ENCODE data around the gene SAMD13.

DNA sequence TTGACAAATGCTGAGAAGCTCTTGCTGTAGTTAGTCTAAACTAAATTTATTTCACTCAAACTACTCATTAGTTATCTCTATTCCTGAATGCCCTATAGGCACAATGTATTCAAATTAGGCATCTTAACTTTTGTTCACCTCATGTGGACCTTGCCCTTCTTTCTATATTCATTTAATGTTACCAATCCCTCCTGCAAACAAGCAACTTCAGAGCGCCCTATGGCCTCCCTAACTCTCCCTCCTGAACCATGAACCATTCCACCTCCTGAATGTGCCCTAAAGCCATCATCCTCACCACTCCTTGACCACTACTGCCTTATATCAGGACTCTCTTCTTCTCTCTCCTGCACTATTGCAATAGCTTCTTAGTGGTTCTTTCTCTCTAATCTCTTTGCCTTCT, 34.8 kb upstream of the SAMD13 start:
- TF ChIP-seq, protein P1, sequence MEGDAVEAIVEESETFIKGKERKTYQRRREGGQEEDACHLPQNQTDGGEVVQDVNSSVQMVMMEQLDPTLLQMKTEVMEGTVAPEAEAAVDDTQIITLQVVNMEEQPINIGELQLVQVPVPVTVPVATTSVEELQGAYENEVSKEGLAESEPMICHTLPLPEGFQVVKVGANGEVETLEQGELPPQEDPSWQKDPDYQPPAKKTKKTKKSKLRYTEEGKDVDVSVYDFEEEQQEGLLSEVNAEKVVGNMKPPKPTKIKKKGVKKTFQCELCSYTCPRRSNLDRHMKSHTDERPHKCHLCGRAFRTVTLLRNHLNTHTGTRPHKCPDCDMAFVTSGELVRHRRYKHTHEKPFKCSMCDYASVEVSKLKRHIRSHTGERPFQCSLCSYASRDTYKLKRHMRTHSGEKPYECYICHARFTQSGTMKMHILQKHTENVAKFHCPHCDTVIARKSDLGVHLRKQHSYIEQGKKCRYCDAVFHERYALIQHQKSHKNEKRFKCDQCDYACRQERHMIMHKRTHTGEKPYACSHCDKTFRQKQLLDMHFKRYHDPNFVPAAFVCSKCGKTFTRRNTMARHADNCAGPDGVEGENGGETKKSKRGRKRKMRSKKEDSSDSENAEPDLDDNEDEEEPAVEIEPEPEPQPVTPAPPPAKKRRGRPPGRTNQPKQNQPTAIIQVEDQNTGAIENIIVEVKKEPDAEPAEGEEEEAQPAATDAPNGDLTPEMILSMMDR (IDR thresholded peaks at IDR 0.05) = no peak
- TF ChIP-seq EP300 (IDR thresholded peaks at IDR 0.05) = no peak
- TF ChIP-seq POLR2AphosphoS5 (IDR thresholded peaks at IDR 0.05) = no peak
- TF ChIP-seq POLR2A (IDR thresholded peaks at IDR 0.05; ENCODE audit: low read depth) = no peak
